Smooth muscle cell (in vitro differentiated cells): Measurements from ENCODE around the gene VPS25. TPM values are rescaled to one million over a fixed set of nuclear protein-coding genes. Genes with fewer than 3 reads are reported as not detected.

Source experiments
- DNase-seq: peaks from one replicate; lab custom pipeline; 2025; ENCODE audit not compliant: unreplicated experiment; lab: John Stamatoyannopoulos, UW
- H2AFZ ChIP-seq: fragments of 200-600 bp; sonication (generic); 2 replicates; pipeline ENCODE4 v1.6.0; 2016; ENCODE audit warnings: antibody characterized with exemption, low read depth, mild to moderate bottlenecking
- H3F3A ChIP-seq: fragments of 200-600 bp; sonication (generic); 2 replicates; pipeline ENCODE4 v1.6.0; 2017; ENCODE audit warnings: antibody characterized with exemption, low read depth
- H3K27ac ChIP-seq: fragments of 200-600 bp; sonication (generic); 2 replicates; pipeline ENCODE4 v1.5.1; 2016; ENCODE audit warnings: low read depth, mild to moderate bottlenecking
- H3K27me3 ChIP-seq: fragments of 200-600 bp; sonication (generic); 2 replicates; pipeline ENCODE4 v1.6.1; 2016; ENCODE audit warnings: low read depth, mild to moderate bottlenecking
- H3K36me3 ChIP-seq: fragments of 200-600 bp; sonication (generic); 2 replicates; pipeline ENCODE4 v1.5.1; 2016; ENCODE audit warnings: low read depth
- H3K4me1 ChIP-seq: fragments of 200-600 bp; sonication (generic); 2 replicates; pipeline ENCODE4 v1.5.1; 2016; ENCODE audit warnings: low read depth
- H3K4me2 ChIP-seq: fragments of 200-600 bp; sonication (generic); 2 replicates; pipeline ENCODE4 v1.6.0; 2016; ENCODE audit warnings: mild to moderate bottlenecking
- H3K4me3 ChIP-seq: fragments of 200-600 bp; sonication (generic); 2 replicates; pipeline ENCODE4 v1.5.1; 2016; ENCODE audit warnings: mild to moderate bottlenecking
- H3K79me2 ChIP-seq: fragments of 200-600 bp; sonication (generic); 2 replicates; pipeline ENCODE4 v1.6.0; 2016; ENCODE audit warnings: low read depth, mild to moderate bottlenecking
- H3K9ac ChIP-seq: fragments of 200-600 bp; sonication (generic); 2 replicates; pipeline ENCODE4 v1.6.0; 2016; ENCODE audit warnings: low read depth
- H3K9me3 ChIP-seq: fragments of 200-600 bp; sonication (generic); replicated peaks from 2 replicates; pipeline ENCODE4 v1.5.1; 2016; ENCODE audit warnings: low read depth
- H4K20me1 ChIP-seq: fragments of 200-600 bp; sonication (generic); 2 replicates; pipeline ENCODE4 v1.6.0; 2016; ENCODE audit warnings: low read depth
- WGBS: methylation state at CpG from one replicate; pipeline ENCODE4 v1.1.7; 2016; ENCODE audit warnings: low lambda C conversion rate; 5-methylcytosine and 5-hydroxymethylcytosine counted together
- polyA plus RNA-seq: library from polyadenylated mRNA; unstranded; fragments of >200 nt; fragmentation: Nextera tagmentation; extraction: Ambion mirVana; gene quantifications from 2 replicates; pipeline ENCODE4 v1.2.1, GENCODE V29; 2016
- total RNA-seq: library from RNA; depleted of rRNA; stranded (reverse); fragments of >200 nt; gene quantifications from 2 replicates; pipeline ENCODE4 v1.2.3, GENCODE V29; 2014
- TF ChIP-seq, protein P1 (sequence below): fragments of 200-600 bp; sonication (generic); IDR thresholded peaks from 2 replicates; pipeline ENCODE4 v1.5.1; 2017; ENCODE audit warnings: borderline replicate concordance, mild to moderate bottlenecking, antibody characterized with exemption; ENCODE audit not compliant: insufficient read depth, poor library complexity, severe bottlenecking

The VPS25 gene
- total and polyA plus RNA-seq, 2 experiments from 2014 or later = 91.0 to 129 TPM

DNA sequence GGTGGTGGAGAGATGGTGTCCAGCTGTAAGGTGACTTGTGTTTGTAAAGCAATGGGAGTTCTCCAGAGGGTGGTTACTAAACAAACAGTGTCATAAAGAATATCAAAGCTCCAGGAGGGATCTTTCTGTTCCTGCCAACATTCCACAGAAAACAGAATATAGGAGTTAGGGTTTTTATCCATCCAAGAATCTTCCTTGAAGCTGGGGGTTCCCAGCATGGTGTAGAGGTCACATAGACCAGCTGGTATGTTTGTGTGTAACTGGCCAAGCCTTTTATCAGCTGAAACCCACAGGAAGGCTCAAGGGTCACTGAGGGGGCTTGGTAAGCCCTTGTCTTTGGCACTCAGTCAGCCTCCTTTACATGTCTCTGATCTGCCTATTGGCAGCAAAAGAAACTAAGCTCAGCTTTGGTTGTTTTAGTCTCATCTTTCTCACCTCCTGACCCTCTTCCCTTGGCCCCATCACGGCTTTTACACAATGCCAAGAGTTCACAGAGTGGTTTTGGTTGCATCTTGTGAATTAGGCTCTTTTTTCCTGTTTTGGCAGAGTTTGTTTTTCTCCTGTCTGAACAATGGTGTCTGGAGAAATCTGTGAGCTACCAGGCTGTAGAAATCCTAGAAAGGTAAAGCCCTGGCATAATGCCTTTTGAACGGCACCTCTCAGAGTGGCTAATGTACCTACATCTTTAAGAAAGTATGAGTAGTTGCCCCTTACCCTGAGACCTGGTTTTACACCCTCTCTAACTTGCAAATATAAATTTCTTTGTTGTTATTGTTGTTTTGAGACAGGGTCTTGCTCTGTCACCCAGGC is 30.0 kb downstream of the VPS25 start:
- H3K27me3 ChIP-seq = no peaks in the 10 kb centered on the region
- DNase-seq = no peak
- no peak overlapping the region for H3K4me3 ChIP-seq
- H3K27ac ChIP-seq = no peak overlapping the region
- H3K4me2 ChIP-seq = no peak overlapping the region
- H3K9me3 ChIP-seq = no peaks in the 10 kb centered on the region
- H3K79me2 ChIP-seq = peaks cover under 1% of the 10 kb centered on the region
- H3K9ac ChIP-seq = no peak overlapping the region
- no peaks in the 10 kb centered on the region for H3K4me1 ChIP-seq
- no peak overlapping the region for H2AFZ ChIP-seq
- no peaks in the 10 kb centered on the region for H3F3A ChIP-seq
- no peaks in the 10 kb centered on the region for H3K36me3 ChIP-seq
- TF ChIP-seq, protein P1, sequence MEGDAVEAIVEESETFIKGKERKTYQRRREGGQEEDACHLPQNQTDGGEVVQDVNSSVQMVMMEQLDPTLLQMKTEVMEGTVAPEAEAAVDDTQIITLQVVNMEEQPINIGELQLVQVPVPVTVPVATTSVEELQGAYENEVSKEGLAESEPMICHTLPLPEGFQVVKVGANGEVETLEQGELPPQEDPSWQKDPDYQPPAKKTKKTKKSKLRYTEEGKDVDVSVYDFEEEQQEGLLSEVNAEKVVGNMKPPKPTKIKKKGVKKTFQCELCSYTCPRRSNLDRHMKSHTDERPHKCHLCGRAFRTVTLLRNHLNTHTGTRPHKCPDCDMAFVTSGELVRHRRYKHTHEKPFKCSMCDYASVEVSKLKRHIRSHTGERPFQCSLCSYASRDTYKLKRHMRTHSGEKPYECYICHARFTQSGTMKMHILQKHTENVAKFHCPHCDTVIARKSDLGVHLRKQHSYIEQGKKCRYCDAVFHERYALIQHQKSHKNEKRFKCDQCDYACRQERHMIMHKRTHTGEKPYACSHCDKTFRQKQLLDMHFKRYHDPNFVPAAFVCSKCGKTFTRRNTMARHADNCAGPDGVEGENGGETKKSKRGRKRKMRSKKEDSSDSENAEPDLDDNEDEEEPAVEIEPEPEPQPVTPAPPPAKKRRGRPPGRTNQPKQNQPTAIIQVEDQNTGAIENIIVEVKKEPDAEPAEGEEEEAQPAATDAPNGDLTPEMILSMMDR = no peak
- H4K20me1 ChIP-seq = no peaks in the 10 kb centered on the region
- WGBS = 91% methylated on average over 2 of the region's 2 CpGs

GRCh38 chr17:42804918-42805367 is 31.7 kb downstream of the VPS25 start:
- H3K79me2 ChIP-seq = no peaks in the 10 kb centered on the region
- TF ChIP-seq, protein P1 = no peak
- no peaks in the 10 kb centered on the region for H3K9me3 ChIP-seq
- H2AFZ ChIP-seq = no peak overlapping the region
- no peaks in the 10 kb centered on the region for H3K36me3 ChIP-seq
- H3K27ac ChIP-seq = no peak overlapping the region
- no peak overlapping the region for H3K9ac ChIP-seq
- no peak overlapping the region for H3K4me2 ChIP-seq
- no peak for DNase-seq
- no peaks in the 10 kb centered on the region for H4K20me1 ChIP-seq
- no peaks in the 10 kb centered on the region for H3F3A ChIP-seq
- no peaks in the 10 kb centered on the region for H3K4me1 ChIP-seq
- H3K4me3 ChIP-seq = no peak overlapping the region
- 88% methylated on average over 1 of the region's 1 CpG for WGBS
- no peaks in the 10 kb centered on the region for H3K27me3 ChIP-seq

- Histone ChIP-seq H3K4me1 (no peaks in the 10 kb centered on the region), H3K36me3 (peaks cover 3% of the 10 kb centered on the region), H3F3A (no peaks in the 10 kb centered on the region), H3K27me3 (no peaks in the 10 kb centered on the region), H3K79me2 (no peaks in the 10 kb centered on the region), H2AFZ (no peak overlapping the region), H3K4me3 (no peak overlapping the region), H4K20me1 (no peaks in the 10 kb centered on the region), H3K9me3 (no peaks in the 10 kb centered on the region), H3K9ac (no peak overlapping the region), H3K27ac (no peak overlapping the region), H3K4me2 (no peak overlapping the region)
- TF ChIP-seq, protein P1 = no peak
- WGBS = 96% methylated on average over 1 of the region's 1 CpG
- no peak for DNase-seq
Observed at GRCh38 chr17:42806249-42806648, 33.0 kb downstream of the VPS25 start.

DNA sequence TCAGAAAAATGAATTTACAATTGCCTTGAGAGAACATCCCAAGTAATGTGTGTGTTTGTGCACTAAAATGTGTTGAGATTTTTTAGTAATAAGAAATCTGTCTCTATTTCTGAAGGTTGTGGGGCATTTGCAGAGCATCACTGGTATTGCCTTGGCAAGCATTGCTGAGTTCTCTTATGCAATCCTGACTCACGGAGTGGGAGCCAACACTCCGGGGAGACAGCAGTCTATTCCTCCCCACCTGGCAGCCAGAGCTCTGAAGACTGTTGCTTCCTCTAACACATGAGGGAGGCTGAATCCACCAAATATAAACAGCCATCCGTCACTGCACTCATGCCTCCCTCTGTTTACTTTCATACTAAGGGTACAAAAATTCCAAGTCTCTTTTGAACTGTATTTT is 36.0 kb downstream of the VPS25 start:
- no peaks in the 10 kb centered on the region for H4K20me1 ChIP-seq
- no peak overlapping the region for H3K4me2 ChIP-seq
- TF ChIP-seq, protein P1 = no peak
- no peaks in the 10 kb centered on the region for H3K9me3 ChIP-seq
- DNase-seq = no peak
- H3F3A ChIP-seq = no peaks in the 10 kb centered on the region
- H3K36me3 ChIP-seq = peaks cover 11% of the 10 kb centered on the region
- WGBS = 85% methylated on average over 3 of the region's 3 CpGs
- H3K79me2 ChIP-seq = no peaks in the 10 kb centered on the region
- no peaks in the 10 kb centered on the region for H3K27me3 ChIP-seq
- no peak overlapping the region for H3K9ac ChIP-seq
- no peaks in the 10 kb centered on the region for H3K4me1 ChIP-seq
- no peak overlapping the region for H3K27ac ChIP-seq
- no peak overlapping the region for H2AFZ ChIP-seq
- no peak overlapping the region for H3K4me3 ChIP-seq
